Measurements from ENCODE around the gene TMPRSS12.
"Not testable (repeated sequence)": the region's sequence is repeated elsewhere in the genome, so short reads cannot be mapped to it uniquely, and the experiment has no call there.

The TMPRSS12 gene

DNA sequence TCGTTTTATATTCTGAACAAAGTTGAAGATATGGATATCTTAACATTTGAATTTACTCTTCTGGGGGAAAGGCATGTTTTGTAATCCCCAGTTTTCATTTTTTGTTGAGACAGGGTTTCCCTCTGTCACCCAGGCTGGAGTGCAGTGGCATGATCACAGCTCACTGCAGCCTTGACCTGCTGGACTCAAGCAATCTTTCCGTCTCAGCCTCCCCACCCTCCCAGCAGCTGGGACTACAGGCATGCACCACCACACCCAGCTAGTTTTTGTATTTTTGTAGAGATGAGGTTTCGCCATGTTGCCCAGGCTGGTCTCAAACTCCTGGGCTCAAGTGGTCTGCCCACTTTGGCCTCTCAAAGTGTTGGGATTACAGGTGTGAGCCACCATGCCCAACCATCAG, 84.2 kb downstream of the TMPRSS12 start:
- not testable (repeated sequence) for DNase-seq

DNA sequence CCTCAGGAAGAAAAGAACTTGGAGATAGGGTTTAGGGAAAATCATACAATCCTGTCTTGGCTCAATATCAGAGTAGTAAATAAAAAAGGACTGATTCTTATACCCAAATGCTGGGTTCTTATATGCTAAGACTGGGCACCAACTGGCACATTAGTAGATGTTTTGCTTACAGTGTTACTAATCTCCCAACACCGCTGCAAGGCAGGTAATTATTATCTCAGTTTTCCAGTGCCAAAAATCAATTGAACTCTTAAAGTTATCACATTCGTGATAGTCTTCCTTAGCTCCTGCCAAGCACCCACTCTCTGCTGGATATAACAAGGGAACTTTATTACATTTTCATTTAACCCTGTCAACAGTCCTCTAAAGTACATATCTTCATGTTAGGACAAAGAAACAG, 84.6 kb downstream of the TMPRSS12 start:
- DNase-seq = no peak

DNA sequence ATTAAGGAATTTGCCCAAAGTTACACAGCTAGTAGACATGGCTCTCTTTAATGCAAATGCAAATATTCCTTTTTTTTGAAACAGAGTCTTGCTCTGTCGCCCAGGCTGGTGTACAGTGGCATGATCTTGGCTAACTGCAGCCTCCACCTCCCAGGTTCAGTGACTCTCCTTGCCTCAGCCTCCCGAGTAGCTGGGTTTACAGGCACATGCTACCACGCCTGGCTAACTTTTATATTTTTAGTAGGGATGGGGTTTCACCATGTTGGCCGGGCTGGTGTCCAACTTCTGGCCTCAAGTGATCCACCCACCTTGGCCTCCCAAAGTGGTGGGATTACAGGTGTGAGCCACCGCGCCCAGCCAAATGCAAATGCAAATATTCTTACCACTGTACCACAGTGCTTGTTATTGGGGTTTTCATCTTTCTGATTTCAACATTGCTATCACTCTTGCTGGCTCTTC, 85.1 kb downstream of the TMPRSS12 start:
- DNase-seq = no peak

- no peak for DNase-seq
Measured at GRCh38 chr12:50928392-50928791, 85.7 kb downstream of the TMPRSS12 start.

- DNase-seq = no peak
Measured at GRCh38 chr12:50929831-50930230, 87.1 kb downstream of the TMPRSS12 start.

GRCh38 chr12:50930477-50930876, 87.8 kb downstream of the TMPRSS12 start:
- not testable (repeated sequence) for DNase-seq

- DNase-seq = no peak
Measured at GRCh38 chr12:50932787-50933280, 90.1 kb downstream of the TMPRSS12 start.

DNA sequence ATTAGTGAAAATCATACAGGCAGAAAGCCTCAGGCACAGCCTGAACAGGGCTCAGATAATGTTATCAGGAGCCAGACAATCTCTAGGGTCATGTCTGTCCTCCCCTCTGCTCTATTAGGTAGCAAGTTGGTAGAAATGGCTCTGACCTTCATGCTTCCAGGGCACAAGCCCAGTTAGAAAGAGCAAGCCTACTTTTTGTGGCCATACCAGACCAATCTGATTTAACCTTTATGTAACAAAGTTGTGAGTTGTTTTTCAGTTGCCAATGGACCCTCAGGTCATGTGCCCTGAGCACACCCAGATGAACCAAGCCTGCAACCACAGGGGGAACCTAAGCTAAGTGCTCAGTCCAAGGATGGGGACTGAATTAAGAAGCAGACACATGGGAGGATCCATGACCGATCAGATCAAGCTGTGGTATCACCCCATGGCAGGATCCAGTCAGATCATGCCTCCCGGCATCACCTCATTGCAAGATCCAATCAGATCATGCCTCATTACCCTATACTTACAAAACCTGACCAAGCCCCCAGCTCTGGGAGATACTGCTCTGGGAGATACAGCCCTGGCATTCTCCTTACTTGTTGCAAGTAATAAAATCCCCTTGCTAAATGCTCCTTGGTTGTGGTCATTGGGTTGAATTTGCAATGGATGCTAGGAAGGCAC, 90.9 kb downstream of the TMPRSS12 start:
- no peak for DNase-seq

- no peak for DNase-seq
Measured at GRCh38 chr12:50934371-50934851, 91.7 kb downstream of the TMPRSS12 start.

GRCh38 chr12:50934981-50935807, 92.5 kb downstream of the TMPRSS12 start:
- no peak for DNase-seq

- no peak for DNase-seq
Measured at GRCh38 chr12:50936821-50937530, 94.2 kb downstream of the TMPRSS12 start.
